Measurements from ENCODE around the gene KIR3DL3.
"Not testable (repeated sequence)": the region's sequence is repeated elsewhere in the genome, so short reads cannot be mapped to it uniquely, and the experiment has no call there.

The KIR3DL3 gene

DNA sequence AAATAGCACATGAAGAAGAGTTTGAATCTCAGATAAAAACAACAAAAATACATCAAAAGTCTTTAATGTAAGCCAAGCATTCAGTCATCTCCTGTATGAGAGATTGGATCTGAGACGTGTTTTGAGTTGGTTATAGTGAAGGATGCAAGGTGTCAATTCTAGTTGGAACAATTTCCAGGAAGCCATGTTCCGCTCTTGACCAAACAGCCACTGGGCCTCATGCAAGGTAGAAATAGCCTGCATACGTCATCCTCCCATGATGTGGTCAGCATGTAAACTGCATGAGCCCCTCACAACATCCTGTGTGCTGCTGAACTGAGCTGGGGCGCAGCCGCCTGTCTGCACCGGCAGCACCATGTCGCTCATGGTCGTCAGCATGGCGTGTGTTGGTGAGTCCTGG lies at the start of gene KIR3DL3:
TSS of gene KIR3DL3 (plus strand) at position 301 of the 400 bp plus-strand sequence. CDS start at position 356, 55 bp downstream.
- DNase-seq = no peak

- not testable (repeated sequence) for DNase-seq
Observed at GRCh38 chr19:54676210-54676834, 47.9 kb upstream of the KIR3DL3 start.

DNA sequence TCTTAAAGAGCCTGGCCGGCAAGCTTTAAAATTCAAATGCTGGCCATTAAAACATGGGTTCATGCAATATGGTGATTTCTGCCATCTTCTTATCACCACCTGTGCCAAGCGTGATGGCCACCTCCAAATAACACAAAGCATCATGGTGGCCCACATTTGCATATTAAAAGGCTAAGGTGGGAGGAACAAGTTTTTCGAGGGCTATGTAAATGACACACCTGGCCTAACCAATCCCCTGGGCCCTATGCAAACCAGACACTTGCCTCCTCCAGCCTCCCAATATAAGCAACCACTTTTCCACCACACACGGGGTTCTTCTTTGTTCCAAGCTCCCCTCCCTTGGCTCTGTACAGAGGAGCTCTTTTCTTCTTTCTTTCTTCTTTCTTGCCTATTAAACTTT lies 47.0 kb upstream of the KIR3DL3 start:
- no peak for DNase-seq

DNA sequence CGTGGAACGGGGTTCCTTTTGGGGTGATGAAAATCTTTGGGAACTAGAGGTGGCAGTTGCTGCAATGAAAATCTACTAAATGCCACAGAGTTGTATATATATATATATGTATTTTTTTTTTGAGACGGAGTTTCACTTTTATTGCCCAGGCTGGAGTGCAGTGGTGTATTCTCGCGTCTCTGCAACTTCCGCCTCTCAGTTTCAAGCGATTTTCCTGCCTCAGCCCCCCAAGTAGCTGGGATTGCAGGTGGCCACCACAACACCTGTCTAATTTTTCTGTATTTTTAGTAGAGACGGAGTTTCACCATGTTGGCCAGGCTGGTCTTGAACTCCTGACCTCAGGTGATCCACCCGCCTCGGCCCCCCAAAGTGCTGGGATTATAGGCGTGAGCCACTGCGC lies 42.6 kb upstream of the KIR3DL3 start:
- not testable (repeated sequence) for DNase-seq

GRCh38 chr19:54682306-54682856 lies 41.9 kb upstream of the KIR3DL3 start:
- no peak for DNase-seq

DNA sequence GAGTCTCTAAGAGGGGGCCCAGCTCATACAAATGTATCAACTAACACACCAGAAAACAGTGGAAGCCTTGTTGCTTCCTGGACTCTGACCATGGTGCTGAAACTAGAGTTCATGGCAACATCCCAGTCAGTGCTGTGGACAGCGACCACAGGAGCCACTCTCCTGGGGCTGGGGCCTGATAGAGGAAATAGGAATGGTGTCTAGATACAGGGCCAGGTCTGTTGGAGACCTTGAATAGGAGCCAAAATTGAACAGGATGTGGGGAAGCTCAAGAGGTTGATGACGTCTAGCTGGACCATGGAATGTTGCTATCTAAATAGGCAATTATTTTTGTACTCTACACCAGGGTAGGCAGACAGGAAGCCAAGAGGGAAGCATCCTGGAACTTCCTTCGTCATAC lies 39.7 kb upstream of the KIR3DL3 start:
- DNase-seq = no peak

GRCh38 chr19:54691582-54692297 lies 32.5 kb upstream of the KIR3DL3 start:
- no peak for DNase-seq

GRCh38 chr19:54692298-54692615 lies 32.0 kb upstream of the KIR3DL3 start:
- no peak for DNase-seq

- peak; percentile 13 for DNase-seq
Observed at GRCh38 chr19:54694648-54695047, 29.6 kb upstream of the KIR3DL3 start.

GRCh38 chr19:54696117-54696548 lies 28.1 kb upstream of the KIR3DL3 start:
- DNase-seq = no peak

GRCh38 chr19:54696766-54697165 lies 27.5 kb upstream of the KIR3DL3 start:
- no peak for DNase-seq

- DNase-seq = not testable (repeated sequence)
Observed at GRCh38 chr19:54697716-54698115, 26.5 kb upstream of the KIR3DL3 start.

GRCh38 chr19:54704928-54705327 lies 19.3 kb upstream of the KIR3DL3 start:
- no peak for DNase-seq

GRCh38 chr19:54707962-54708361 lies 16.3 kb upstream of the KIR3DL3 start:
- DNase-seq = no peak

GRCh38 chr19:54708781-54709180 lies 15.5 kb upstream of the KIR3DL3 start:
- no peak for DNase-seq

- DNase-seq = no peak
Observed at GRCh38 chr19:54709212-54709948, 14.9 kb upstream of the KIR3DL3 start.

DNA sequence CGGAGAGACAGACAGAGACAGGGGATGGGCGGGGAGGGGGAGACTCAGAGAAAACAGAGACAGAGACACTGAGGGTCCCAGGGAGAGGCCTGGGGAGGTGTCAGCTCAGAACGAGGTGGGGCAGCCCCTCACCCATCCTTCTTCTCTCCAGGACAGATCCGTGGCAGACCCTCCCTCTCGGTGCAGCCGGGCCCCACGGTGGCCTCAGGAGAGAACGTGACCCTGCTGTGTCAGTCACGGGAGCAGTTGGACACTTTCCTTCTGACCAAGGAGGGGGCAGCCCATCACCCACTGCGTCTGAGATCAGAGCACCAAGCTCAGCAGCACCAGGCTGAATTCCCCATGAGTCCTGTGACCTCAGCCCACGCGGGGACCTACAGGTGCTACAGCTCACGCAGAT lies 14.3 kb upstream of the KIR3DL3 start:
- not testable (repeated sequence) for DNase-seq

GRCh38 chr19:54724644-54725043 lies 402 bp downstream of the KIR3DL3 start:
- DNase-seq = no peak

GRCh38 chr19:54725321-54725720 lies 1.1 kb downstream of the KIR3DL3 start:
- no peak for DNase-seq

- DNase-seq = no peak
Observed at GRCh38 chr19:54727562-54727961, 3.3 kb downstream of the KIR3DL3 start.

DNA sequence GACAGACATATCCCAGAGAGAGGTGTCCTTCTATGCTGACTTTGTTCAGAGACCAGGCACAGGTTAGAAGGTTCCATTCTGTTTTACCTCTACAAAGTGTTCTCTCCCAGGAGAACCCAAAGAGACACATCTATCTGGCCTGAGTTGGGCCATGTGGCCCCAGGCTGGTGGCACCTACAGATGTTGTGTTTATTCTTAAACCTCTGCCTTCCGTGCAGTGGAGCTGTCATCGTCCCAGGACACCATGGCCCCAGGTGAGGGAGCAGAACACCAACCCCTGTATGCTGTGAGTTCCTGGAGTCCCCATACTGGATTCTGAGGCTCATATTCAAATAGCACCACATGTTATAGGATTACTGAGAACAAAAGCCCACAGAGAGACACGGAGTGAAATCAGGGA lies 3.9 kb downstream of the KIR3DL3 start:
- DNase-seq = no peak

GRCh38 chr19:54729416-54730188 lies 5.4 kb downstream of the KIR3DL3 start:
- DNase-seq = no peak

DNA sequence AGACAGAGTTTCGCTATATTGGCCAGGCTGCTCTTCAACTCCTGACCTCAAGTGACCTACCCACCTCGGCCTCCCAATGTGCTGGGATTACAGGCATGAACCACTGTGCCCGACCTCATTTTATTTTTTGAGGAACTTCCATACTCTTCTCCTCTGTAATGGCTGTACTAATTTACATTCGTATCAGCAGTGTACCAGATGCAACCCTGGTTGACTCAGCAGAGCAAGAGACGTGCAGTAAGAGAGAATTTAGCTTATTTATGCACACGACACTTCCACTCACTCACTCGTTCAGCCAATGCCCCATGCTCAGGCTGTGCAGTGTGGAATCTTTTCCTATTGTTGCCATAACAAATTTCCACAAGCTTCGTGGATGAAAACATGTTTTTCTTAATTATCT lies 6.9 kb downstream of the KIR3DL3 start:
- DNase-seq = no peak
